ENCODE data around the gene CLCNKA. TPM values are rescaled to one million over a fixed set of nuclear protein-coding genes. Genes with fewer than 3 reads are reported as not detected.

CLCNKA gene
- total RNA-seq, 1 donor from 2014 or later = not detected

GRCh38 chr1:16006552-16007485 lies 15.0 kb upstream of the CLCNKA start:
- no peaks in the 10 kb centered on the region for H3K9me3 Mint-ChIP-seq
- H3K36me3 Mint-ChIP-seq (ENCODE audit: low read depth) = no peaks in the 10 kb centered on the region
- H3K4me1 Mint-ChIP-seq (ENCODE audit: low read depth) = peaks cover 9% of the 10 kb centered on the region
- no peaks in the 10 kb centered on the region for H3K27me3 Mint-ChIP-seq (ENCODE audit: low read depth)
- H3K4me3 Mint-ChIP-seq (ENCODE audit: low read depth) = no peak overlapping the region
- intact Hi-C loops (cut with micrococcal nuclease) = loop anchor here (5.0 kb wide), 1 partner anchor 215 kb away; no protein-coding TSS in a partner anchor
- no peak for DNase-seq (ENCODE audit: low spot score)
- H3K27ac Mint-ChIP-seq = peak overlapping the region; percentile 22

- Mint-ChIP-seq H3K4me1 (ENCODE audit: low read depth) (peaks cover 13% of the 10 kb centered on the region), H3K27ac (no peak overlapping the region), H3K36me3 (ENCODE audit: low read depth) (no peaks in the 10 kb centered on the region), H3K9me3 (no peaks in the 10 kb centered on the region), H3K27me3 (ENCODE audit: low read depth) (no peaks in the 10 kb centered on the region), H3K4me3 (ENCODE audit: low read depth) (no peak overlapping the region)
- intact Hi-C loops (cut with micrococcal nuclease) = loop anchor here (2.0 to 5.0 kb wide), 2 partner anchors 25 to 216 kb away; no protein-coding TSS in a partner anchor
- DNase-seq (ENCODE audit: low spot score) = no peak
Observed at GRCh38 chr1:16007671-16008341, 14.0 kb upstream of the CLCNKA start.

GRCh38 chr1:16009030-16009460 lies 12.8 kb upstream of the CLCNKA start:
- Mint-ChIP-seq H3K4me3 (ENCODE audit: low read depth) (no peak overlapping the region), H3K27me3 (ENCODE audit: low read depth) (no peaks in the 10 kb centered on the region), H3K27ac (no peak overlapping the region), H3K9me3 (no peaks in the 10 kb centered on the region), H3K36me3 (ENCODE audit: low read depth) (no peaks in the 10 kb centered on the region), H3K4me1 (ENCODE audit: low read depth) (peaks cover 15% of the 10 kb centered on the region)
- intact Hi-C loops (cut with micrococcal nuclease) = loop anchor here (1.0 to 5.0 kb wide), 3 partner anchors 24 to 217 kb away; no protein-coding TSS in a partner anchor
- peak; percentile 50 for DNase-seq (ENCODE audit: low spot score)

- no peak for DNase-seq (ENCODE audit: low spot score)
- Mint-ChIP-seq H3K27ac (no peak overlapping the region), H3K4me1 (ENCODE audit: low read depth) (peaks cover 15% of the 10 kb centered on the region), H3K27me3 (ENCODE audit: low read depth) (peaks cover 1% of the 10 kb centered on the region), H3K9me3 (no peaks in the 10 kb centered on the region), H3K36me3 (ENCODE audit: low read depth) (no peaks in the 10 kb centered on the region), H3K4me3 (ENCODE audit: low read depth) (no peak overlapping the region)
- intact Hi-C loops (cut with micrococcal nuclease) = loop anchor here (1.0 to 5.0 kb wide), 3 partner anchors 23 to 217 kb away; no protein-coding TSS in a partner anchor
Observed at GRCh38 chr1:16009678-16010077, 12.2 kb upstream of the CLCNKA start.

- H3K36me3 Mint-ChIP-seq (ENCODE audit: low read depth) = no peaks in the 10 kb centered on the region
Observed at GRCh38 chr1:16010837-16011236, 11.0 kb upstream of the CLCNKA start.

GRCh38 chr1:16011936-16012589 lies 9.8 kb upstream of the CLCNKA start:
- H3K27me3 Mint-ChIP-seq (ENCODE audit: low read depth) = peaks cover 2% of the 10 kb centered on the region
- peaks cover 7% of the 10 kb centered on the region for H3K4me1 Mint-ChIP-seq (ENCODE audit: low read depth)
- intact Hi-C loops (cut with micrococcal nuclease) = no loop called here
- no peak for DNase-seq (ENCODE audit: low spot score)
- no peak overlapping the region for H3K27ac Mint-ChIP-seq
- H3K36me3 Mint-ChIP-seq (ENCODE audit: low read depth) = no peaks in the 10 kb centered on the region
- H3K4me3 Mint-ChIP-seq (ENCODE audit: low read depth) = no peak overlapping the region
- H3K9me3 Mint-ChIP-seq = no peaks in the 10 kb centered on the region

More at GRCh38 chr1:16010837-16011236, 11.0 kb upstream of the CLCNKA start:
- Mint-ChIP-seq H3K9me3 (no peaks in the 10 kb centered on the region), H3K27ac (no peak overlapping the region), H3K4me3 (ENCODE audit: low read depth) (no peak overlapping the region), H3K27me3 (ENCODE audit: low read depth) (peaks cover 2% of the 10 kb centered on the region), H3K4me1 (ENCODE audit: low read depth) (peaks cover 15% of the 10 kb centered on the region)
- intact Hi-C loops (cut with micrococcal nuclease) = no loop called here
- no peak for DNase-seq (ENCODE audit: low spot score)

- intact Hi-C loops (cut with micrococcal nuclease) = no loop called here
- Mint-ChIP-seq H3K4me3 (ENCODE audit: low read depth) (no peak overlapping the region), H3K4me1 (ENCODE audit: low read depth) (peaks cover 6% of the 10 kb centered on the region), H3K27me3 (ENCODE audit: low read depth) (peaks cover 2% of the 10 kb centered on the region), H3K36me3 (ENCODE audit: low read depth) (no peaks in the 10 kb centered on the region), H3K27ac (no peak overlapping the region), H3K9me3 (no peaks in the 10 kb centered on the region)
- DNase-seq (ENCODE audit: low spot score) = no peak
Observed at GRCh38 chr1:16012590-16013219, 9.1 kb upstream of the CLCNKA start.

- Mint-ChIP-seq H3K4me1 (ENCODE audit: low read depth) (peaks cover 6% of the 10 kb centered on the region), H3K36me3 (ENCODE audit: low read depth) (no peaks in the 10 kb centered on the region), H3K9me3 (no peaks in the 10 kb centered on the region), H3K4me3 (ENCODE audit: low read depth) (no peak overlapping the region), H3K27ac (peak overlapping the region; percentile 52), H3K27me3 (ENCODE audit: low read depth) (peaks cover 2% of the 10 kb centered on the region)
- peak; percentile 18 for DNase-seq (ENCODE audit: low spot score)
- intact Hi-C loops (cut with micrococcal nuclease) = no loop called here
Observed at GRCh38 chr1:16013220-16013907, 8.5 kb upstream of the CLCNKA start.

GRCh38 chr1:16013908-16014258 lies 8.0 kb upstream of the CLCNKA start:
- no peak overlapping the region for H3K27ac Mint-ChIP-seq

GRCh38 chr1:16014509-16015482 lies 7.0 kb upstream of the CLCNKA start:
- H3K4me3 Mint-ChIP-seq (ENCODE audit: low read depth) = no peak overlapping the region
- no peak overlapping the region for H3K27ac Mint-ChIP-seq
- H3K9me3 Mint-ChIP-seq = no peaks in the 10 kb centered on the region

More at GRCh38 chr1:16013908-16014258, 8.0 kb upstream of the CLCNKA start:
- Mint-ChIP-seq H3K27me3 (ENCODE audit: low read depth) (peaks cover 2% of the 10 kb centered on the region), H3K4me1 (ENCODE audit: low read depth) (peaks cover 6% of the 10 kb centered on the region), H3K4me3 (ENCODE audit: low read depth) (no peak overlapping the region), H3K36me3 (ENCODE audit: low read depth) (no peaks in the 10 kb centered on the region), H3K9me3 (no peaks in the 10 kb centered on the region)
- intact Hi-C loops (cut with micrococcal nuclease) = no loop called here
- no peak for DNase-seq (ENCODE audit: low spot score)

GRCh38 chr1:16015491-16015890 lies 6.3 kb upstream of the CLCNKA start:
- no peaks in the 10 kb centered on the region for H3K9me3 Mint-ChIP-seq
- no peaks in the 10 kb centered on the region for H3K36me3 Mint-ChIP-seq (ENCODE audit: low read depth)
- DNase-seq (ENCODE audit: low spot score) = no peak
- no peak overlapping the region for H3K4me3 Mint-ChIP-seq (ENCODE audit: low read depth)
- intact Hi-C loops (cut with micrococcal nuclease) = no loop called here
- peaks cover 6% of the 10 kb centered on the region for H3K4me1 Mint-ChIP-seq (ENCODE audit: low read depth)
- peaks cover 2% of the 10 kb centered on the region for H3K27me3 Mint-ChIP-seq (ENCODE audit: low read depth)
- H3K27ac Mint-ChIP-seq = no peak overlapping the region

More at GRCh38 chr1:16014509-16015482, 7.0 kb upstream of the CLCNKA start:
- no peaks in the 10 kb centered on the region for H3K36me3 Mint-ChIP-seq (ENCODE audit: low read depth)
- H3K27me3 Mint-ChIP-seq (ENCODE audit: low read depth) = peaks cover 2% of the 10 kb centered on the region
- H3K4me1 Mint-ChIP-seq (ENCODE audit: low read depth) = peaks cover 6% of the 10 kb centered on the region
- intact Hi-C loops (cut with micrococcal nuclease) = no loop called here
- DNase-seq (ENCODE audit: low spot score) = no peak

Measured in activated T-helper 2 cell treated with anti-CD3 and anti-CD28 coated beads, Interferon-gamma antibody, Interleukin-2, Interleukin-4, amounts not matched to agents 10 μg/mL and 5 μg/mL and 100 μg/mL, durations not matched to agents 14 hours and 24 hours and 36 hours (primary cell).